Type B pancreatic cell (in vitro differentiated cells): ENCODE data around the gene SELENOV. TPM values are rescaled to one million over a fixed set of nuclear protein-coding genes. Genes with fewer than 3 reads are reported as not detected.

Experiments used
- DNase-seq: peaks from one replicate; pipeline ENCODE4 v3.0.0; 2021; ENCODE audit warnings: mixed read lengths; ENCODE audit not compliant: unreplicated experiment; ENCODE audit errors: extremely low spot score
- H3K27ac Mint-ChIP-seq: 2 replicates; pipeline ENCODE4 v1.8.0; 2021; ENCODE audit warnings: mild to moderate bottlenecking, mixed read lengths
- H3K27me3 Mint-ChIP-seq: 2 replicates; pipeline ENCODE4 v1.8.0; 2021; ENCODE audit warnings: mixed read lengths
- H3K36me3 Mint-ChIP-seq: 2 replicates; pipeline ENCODE4 v1.8.0; 2021; ENCODE audit warnings: mixed read lengths
- H3K4me1 Mint-ChIP-seq: one replicate; pipeline ENCODE4 v1.8.0; 2021; ENCODE audit warnings: mixed read lengths; ENCODE audit not compliant: unreplicated experiment
- H3K4me3 Mint-ChIP-seq: 2 replicates; pipeline ENCODE4 v1.8.0; 2021; ENCODE audit warnings: mild to moderate bottlenecking, mixed read lengths
- H3K9me3 Mint-ChIP-seq: 2 replicates; pipeline ENCODE4 v1.8.0; 2021; ENCODE audit warnings: mixed read lengths
- total RNA-seq: library from RNA; stranded (reverse); gene quantifications from 2 replicates; pipeline ENCODE4 v1.2.1, GENCODE V29; 2021; ENCODE audit warnings: low replicate concordance
- TF ChIP-seq, protein P1 (sequence below): fragments of 200-600 bp; sonication (generic); conservative IDR thresholded peaks from 2 replicates; pipeline ENCODE4 v1.5.0; 2021; ENCODE audit warnings: antibody characterized with exemption, mild to moderate bottlenecking

Gene SELENOV
- total RNA-seq, 1 donor from 2014 or later: 1.1 TPM

DNA sequence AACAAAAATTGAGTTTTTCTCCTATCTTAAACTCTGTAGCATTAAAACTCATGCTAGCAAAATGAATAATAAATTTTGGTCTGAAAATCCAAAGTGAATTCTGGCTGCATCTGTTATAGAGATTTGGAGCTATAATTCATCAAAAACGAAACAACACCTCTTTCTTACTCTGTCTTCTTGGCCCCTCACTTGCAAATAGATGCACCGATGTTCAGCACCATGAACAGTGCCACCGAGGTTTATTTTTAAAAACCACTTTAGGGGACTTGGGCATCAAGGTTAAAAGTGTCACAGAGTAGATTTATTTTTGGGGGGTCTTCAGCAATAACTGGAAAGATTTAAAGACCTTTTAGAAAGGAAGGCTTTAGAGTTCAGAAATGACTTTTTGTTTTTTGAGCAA lies 51.1 kb downstream of the SELENOV start:
- Mint-ChIP-seq H3K9me3 (no peaks in the 10 kb centered on the region), H3K36me3 (no peaks in the 10 kb centered on the region), H3K4me3 (no peak overlapping the region), H3K4me1 (no peaks in the 10 kb centered on the region), H3K27me3 (peaks cover 34% of the 10 kb centered on the region), H3K27ac (no peak overlapping the region)
- no peak for DNase-seq
- TF ChIP-seq, protein P1, sequence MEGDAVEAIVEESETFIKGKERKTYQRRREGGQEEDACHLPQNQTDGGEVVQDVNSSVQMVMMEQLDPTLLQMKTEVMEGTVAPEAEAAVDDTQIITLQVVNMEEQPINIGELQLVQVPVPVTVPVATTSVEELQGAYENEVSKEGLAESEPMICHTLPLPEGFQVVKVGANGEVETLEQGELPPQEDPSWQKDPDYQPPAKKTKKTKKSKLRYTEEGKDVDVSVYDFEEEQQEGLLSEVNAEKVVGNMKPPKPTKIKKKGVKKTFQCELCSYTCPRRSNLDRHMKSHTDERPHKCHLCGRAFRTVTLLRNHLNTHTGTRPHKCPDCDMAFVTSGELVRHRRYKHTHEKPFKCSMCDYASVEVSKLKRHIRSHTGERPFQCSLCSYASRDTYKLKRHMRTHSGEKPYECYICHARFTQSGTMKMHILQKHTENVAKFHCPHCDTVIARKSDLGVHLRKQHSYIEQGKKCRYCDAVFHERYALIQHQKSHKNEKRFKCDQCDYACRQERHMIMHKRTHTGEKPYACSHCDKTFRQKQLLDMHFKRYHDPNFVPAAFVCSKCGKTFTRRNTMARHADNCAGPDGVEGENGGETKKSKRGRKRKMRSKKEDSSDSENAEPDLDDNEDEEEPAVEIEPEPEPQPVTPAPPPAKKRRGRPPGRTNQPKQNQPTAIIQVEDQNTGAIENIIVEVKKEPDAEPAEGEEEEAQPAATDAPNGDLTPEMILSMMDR: no peak

DNA sequence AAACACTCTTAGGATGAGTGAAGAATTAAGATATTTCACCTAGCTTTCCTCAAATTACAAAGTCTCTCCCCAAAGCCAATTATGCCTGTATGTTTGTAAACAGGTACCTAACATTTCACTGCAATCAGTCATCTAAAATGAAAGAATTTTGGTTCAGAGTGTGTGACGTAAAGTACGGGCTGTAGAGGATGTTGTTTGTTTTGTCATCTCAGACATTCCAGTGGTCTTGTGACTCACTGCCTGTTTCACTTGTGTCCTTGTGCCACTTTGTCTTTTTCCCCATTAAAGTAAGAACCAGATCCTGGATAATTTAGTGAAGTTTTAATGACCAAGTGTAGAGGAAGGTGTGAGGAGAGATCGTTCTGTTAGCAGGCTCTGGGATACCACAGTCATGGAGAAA lies 53.7 kb downstream of the SELENOV start:
- no peaks in the 10 kb centered on the region for H3K36me3 Mint-ChIP-seq
- H3K27me3 Mint-ChIP-seq: peaks cover 37% of the 10 kb centered on the region
- H3K27ac Mint-ChIP-seq: no peak overlapping the region
- TF ChIP-seq, protein P1: no peak
- no peaks in the 10 kb centered on the region for H3K4me1 Mint-ChIP-seq
- peaks cover 6% of the 10 kb centered on the region for H3K9me3 Mint-ChIP-seq
- no peak for DNase-seq
- no peak overlapping the region for H3K4me3 Mint-ChIP-seq

Other genes with a start within 250 kb of the SELENOV start
- gene IFNL2, start 246.7 kb upstream of the SELENOV start, total RNA-seq: not detected in 2 replicates
- gene IFNL1, start 218.7 kb upstream of the SELENOV start, total RNA-seq: not detected in 2 replicates
- 3.6 and 5.6 TPM in 2 replicates for gene LRFN1, start 194.3 kb upstream of the SELENOV start, total RNA-seq
- gene GMFG, start 179.1 kb upstream of the SELENOV start, total RNA-seq: not detected in 2 replicates
- 116 and 123 TPM in 2 replicates for gene SAMD4B, start 172.7 kb upstream of the SELENOV start, total RNA-seq
- gene PAF1, start 124.0 kb upstream of the SELENOV start, total RNA-seq: 36.9 and 43.6 TPM in 2 replicates
- gene MED29, start 123.8 kb upstream of the SELENOV start, total RNA-seq: 37.3 and 40.8 TPM in 2 replicates
- gene ZFP36, start 108.3 kb upstream of the SELENOV start, total RNA-seq: 36.0 and 101 TPM in 2 replicates
- 32.9 and 86.7 TPM in 2 replicates for gene PLEKHG2, start 102.5 kb upstream of the SELENOV start, total RNA-seq
- gene RPS16, start 79.2 kb upstream of the SELENOV start, total RNA-seq: 2,174 and 2,175 TPM in 2 replicates
- 142 and 144 TPM in 2 replicates for gene SUPT5H, start 69.6 kb upstream of the SELENOV start, total RNA-seq
- gene TIMM50, start 34.3 kb upstream of the SELENOV start, total RNA-seq: 63.6 and 82.2 TPM in 2 replicates
- 0.74 and 2.7 TPM in 2 replicates for gene DLL3, start 16.2 kb upstream of the SELENOV start, total RNA-seq
- gene EID2B, start 17.7 kb downstream of the SELENOV start, total RNA-seq: 1.1 and 4.8 TPM in 2 replicates
- gene EID2, start 25.0 kb downstream of the SELENOV start, total RNA-seq: 15.3 and 19.2 TPM in 2 replicates
- gene LGALS13, start 87.4 kb downstream of the SELENOV start, total RNA-seq: not detected in 2 replicates
- gene LGALS16, start 140.8 kb downstream of the SELENOV start, total RNA-seq: not detected in 2 replicates
- gene LGALS14, start 189.3 kb downstream of the SELENOV start, total RNA-seq: 0.48 TPM in 1 of 2 replicates, not detected in the other
- gene CLC, start 222.9 kb downstream of the SELENOV start, total RNA-seq: not detected in 2 replicates